Trophoblast cell (in vitro differentiated cells and primary cell): ENCODE data around the gene PLXDC2.

Experiments used
- DNase-seq, 2 donors: peaks; one replicate each; pipeline ENCODE4 v3.0.0-alpha.2; 2016
- H2AFZ ChIP-seq: 2 replicates; pipeline ENCODE4 v1.6.1; 2013; ENCODE audit warnings: low read length, moderate library complexity, mild to moderate bottlenecking; ENCODE audit not compliant: insufficient read depth, poor library complexity
- H2AK5ac ChIP-seq: 2 replicates; pipeline ENCODE4 v1.6.1; 2013; ENCODE audit warnings: mild to moderate bottlenecking, low read length
- H2BK120ac ChIP-seq: 2 replicates; pipeline ENCODE4 v1.6.1; 2013; ENCODE audit warnings: low read length, mild to moderate bottlenecking, moderate library complexity; ENCODE audit not compliant: insufficient read depth, poor library complexity
- H2BK12ac ChIP-seq: 2 replicates; pipeline ENCODE4 v1.6.1; 2013; ENCODE audit warnings: mild to moderate bottlenecking, low read length, moderate library complexity
- H2BK5ac ChIP-seq: 2 replicates; pipeline ENCODE4 v1.6.1; 2013; ENCODE audit warnings: low read length, low read depth, moderate library complexity, mild to moderate bottlenecking; ENCODE audit not compliant: poor library complexity
- H3K14ac ChIP-seq: 2 replicates; pipeline ENCODE4 v1.6.1; 2013; ENCODE audit warnings: mild to moderate bottlenecking, low read length
- H3K18ac ChIP-seq: 2 replicates; pipeline ENCODE4 v1.6.1; 2013; ENCODE audit warnings: mild to moderate bottlenecking, low read length
- H3K23ac ChIP-seq: 2 replicates; pipeline ENCODE4 v1.6.1; 2013; ENCODE audit warnings: low read length
- H3K27ac ChIP-seq: 2 replicates; pipeline ENCODE4 v1.5.1; 2013; ENCODE audit warnings: low read depth, mild to moderate bottlenecking, inconsistent platforms, low read length, moderate library complexity
- H3K27me3 ChIP-seq: 2 replicates; pipeline ENCODE4 v1.6.1; 2013; ENCODE audit warnings: inconsistent platforms, mild to moderate bottlenecking, low read length, moderate library complexity; ENCODE audit not compliant: insufficient read depth
- H3K36me3 ChIP-seq, 2 experiments: 1 replicate in 1 of 2; 2 replicates in 1 of 2; pipeline ENCODE4 v1.6.1; 2013; ENCODE audit warnings: low read length in 2 of 2, mild to moderate bottlenecking in 2 of 2, moderate library complexity in 1 of 2; ENCODE audit not compliant: insufficient read depth in 2 of 2, control insufficient read depth in 1 of 2
- H3K4ac ChIP-seq: 2 replicates; pipeline ENCODE4 v1.6.1; 2013; ENCODE audit warnings: low read depth, mild to moderate bottlenecking, low read length, moderate library complexity
- H3K4me1 ChIP-seq, 2 experiments: 1 replicate in 1 of 2; 2 replicates in 1 of 2; pipeline ENCODE4 v1.6.1; 2013; ENCODE audit warnings: low read length in 2 of 2, mild to moderate bottlenecking in 2 of 2, moderate library complexity in 1 of 2; ENCODE audit not compliant: insufficient read depth in 2 of 2, control insufficient read depth in 1 of 2
- H3K4me2 ChIP-seq: 2 replicates; pipeline ENCODE4 v1.6.1; 2013; ENCODE audit warnings: inconsistent platforms, mild to moderate bottlenecking, low read length, moderate library complexity
- H3K4me3 ChIP-seq: 2 replicates; pipeline ENCODE4 v1.5.1; 2013; ENCODE audit warnings: mild to moderate bottlenecking, low read depth, low read length, inconsistent platforms
- H3K79me1 ChIP-seq: one replicate; pipeline ENCODE4 v1.6.1; 2013; ENCODE audit warnings: low read length
- H3K79me2 ChIP-seq: 2 replicates; pipeline ENCODE4 v1.6.1; 2013; ENCODE audit warnings: low read length, mild to moderate bottlenecking; ENCODE audit not compliant: control insufficient read depth, insufficient read depth, poor library complexity
- H3K9ac ChIP-seq: 2 replicates; pipeline ENCODE4 v1.6.1; 2013; ENCODE audit warnings: mild to moderate bottlenecking, low read length
- H3K9me3 ChIP-seq: 2 replicates; pipeline ENCODE4 v1.6.1; 2013; ENCODE audit warnings: low read depth, mild to moderate bottlenecking, control low read depth, inconsistent platforms, low read length; ENCODE audit not compliant: insufficient read depth
- H4K12ac ChIP-seq: 2 replicates; pipeline ENCODE4 v1.6.1; 2013; ENCODE audit warnings: low read depth, mild to moderate bottlenecking, low read length, moderate library complexity
- H4K8ac ChIP-seq: 2 replicates; pipeline ENCODE4 v1.6.1; 2013; ENCODE audit warnings: low read depth, mild to moderate bottlenecking, low read length, moderate library complexity
- H4K91ac ChIP-seq: one replicate; pipeline ENCODE4 v1.6.1; 2013; ENCODE audit warnings: low read depth, mild to moderate bottlenecking, low read length, moderate library complexity
- WGBS: extraction: QIAGEN DNeasy Blood & Tissue Kit; methylation state at CpG from one replicate; pipeline ENCODE4 v1.1.7; 2013; ENCODE audit warnings: missing lambda C conversion rate; ENCODE audit not compliant: insufficient read length, insufficient coverage; ENCODE audit errors: extremely low coverage; 5-methylcytosine and 5-hydroxymethylcytosine counted together

PLXDC2 gene

DNA sequence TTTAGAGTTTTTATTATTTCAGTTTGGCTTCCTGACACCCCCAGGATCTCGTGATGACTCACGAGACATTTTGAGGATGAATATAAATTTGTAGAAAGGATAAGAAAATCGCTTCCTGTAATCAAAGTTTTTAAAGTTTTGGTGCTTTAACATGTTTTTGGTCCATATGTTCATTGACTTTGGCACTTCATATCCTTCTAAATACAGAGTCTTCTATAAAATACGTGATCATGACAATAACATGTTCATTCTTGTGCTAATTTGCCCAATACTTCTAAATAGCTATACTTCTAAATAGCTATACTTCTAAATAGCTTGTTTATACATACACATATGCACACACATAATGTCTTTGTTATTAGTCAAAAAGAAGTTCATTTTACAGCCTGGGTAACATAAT is 341.9 kb downstream of the PLXDC2 start:
- H2BK12ac ChIP-seq, result no peak overlapping the region
- no peaks in the 10 kb centered on the region for H3K27me3 ChIP-seq
- H4K91ac ChIP-seq, result no peak overlapping the region
- no peak overlapping the region for H4K12ac ChIP-seq
- no peaks in the 10 kb centered on the region for H3K79me2 ChIP-seq
- H3K4me2 ChIP-seq, result no peak overlapping the region
- no peaks in the 10 kb centered on the region for H3K36me3 ChIP-seq
- no peak overlapping the region for H2AK5ac ChIP-seq
- H3K27ac ChIP-seq, result no peak overlapping the region
- H3K4me3 ChIP-seq, result no peak overlapping the region
- no peak for DNase-seq
- H2BK5ac ChIP-seq, result no peak overlapping the region
- H3K9me3 ChIP-seq, result no peaks in the 10 kb centered on the region
- no peaks in the 10 kb centered on the region for H3K4me1 ChIP-seq
- no peak overlapping the region for H3K14ac ChIP-seq
- no peak overlapping the region for H3K4ac ChIP-seq
- H3K18ac ChIP-seq, result no peak overlapping the region
- H3K79me1 ChIP-seq, result no peaks in the 10 kb centered on the region
- H4K8ac ChIP-seq, result no peak overlapping the region
- H3K23ac ChIP-seq, result no peak overlapping the region
- H2AFZ ChIP-seq, result no peak overlapping the region
- WGBS, result no CpG with 5 or more reads among the region's 4 CpGs
- H2BK120ac ChIP-seq, result no peak overlapping the region
- no peak overlapping the region for H3K9ac ChIP-seq

DNA sequence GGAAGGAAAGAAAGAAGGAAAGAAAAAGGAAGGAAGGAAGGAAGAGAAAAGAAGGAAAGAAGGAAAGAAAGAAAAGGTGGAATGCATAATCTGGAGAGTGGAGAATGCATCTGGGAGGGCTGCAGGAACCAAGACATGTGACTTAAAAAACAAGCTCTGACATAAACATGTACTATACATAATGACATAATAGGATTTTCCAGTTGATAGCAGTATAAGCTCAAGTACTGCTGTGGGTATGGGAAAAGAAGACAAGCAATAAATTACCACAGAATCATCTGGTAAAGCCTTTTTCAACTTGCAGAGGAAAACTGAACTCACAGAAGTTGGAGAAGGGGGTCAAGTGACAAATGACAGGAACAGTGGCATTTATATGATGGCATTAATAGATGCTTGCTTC is 345.9 kb downstream of the PLXDC2 start:
- Histone ChIP-seq H3K4me2 (no peak overlapping the region), H3K9ac (no peak overlapping the region), H3K27me3 (no peaks in the 10 kb centered on the region), H3K18ac (no peak overlapping the region), H3K4me3 (no peak overlapping the region), H4K8ac (no peak overlapping the region), H4K91ac (no peak overlapping the region), H3K23ac (no peak overlapping the region), H3K9me3 (no peaks in the 10 kb centered on the region), H2AFZ (no peak overlapping the region), H3K36me3 (no peaks in the 10 kb centered on the region), H3K79me2 (no peaks in the 10 kb centered on the region), H2BK12ac (no peak overlapping the region), H3K14ac (no peak overlapping the region), H2AK5ac (no peak overlapping the region), H4K12ac (no peak overlapping the region), H2BK5ac (no peak overlapping the region), H3K4me1 (no peaks in the 10 kb centered on the region), H2BK120ac (no peak overlapping the region), H3K79me1 (no peaks in the 10 kb centered on the region), H3K27ac (no peak overlapping the region), H3K4ac (no peak overlapping the region)
- no peak for DNase-seq

DNA sequence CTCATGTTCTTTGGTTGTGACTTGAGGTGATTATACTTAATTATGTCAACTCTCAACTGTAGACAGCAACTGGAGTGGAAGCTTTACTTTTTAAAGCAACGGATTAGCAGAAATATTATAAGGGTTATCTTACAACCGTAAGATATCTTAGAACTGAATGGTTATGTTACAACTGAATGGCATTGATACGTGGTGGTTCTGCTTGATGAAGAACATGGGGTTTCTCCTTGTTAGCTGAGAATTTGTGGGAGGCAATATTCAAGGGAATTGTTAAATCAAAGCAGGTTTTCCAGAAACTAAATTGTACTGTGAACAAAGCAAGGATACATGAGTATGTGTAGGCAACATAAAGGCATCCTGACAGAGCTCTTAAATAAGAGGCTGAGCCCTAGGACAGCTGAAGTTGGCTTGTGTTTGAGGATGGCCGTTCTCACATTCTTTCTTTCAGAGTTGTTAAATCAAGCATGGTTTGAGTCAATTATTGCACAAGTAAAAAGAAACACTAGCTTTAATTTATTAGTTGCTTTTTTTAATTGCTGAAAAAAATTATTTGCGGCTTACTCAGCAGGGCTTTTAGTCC is 350.0 kb downstream of the PLXDC2 start:
- H2BK5ac ChIP-seq, result no peak overlapping the region
- H3K23ac ChIP-seq, result no peak overlapping the region
- H2AFZ ChIP-seq, result no peak overlapping the region
- no peak overlapping the region for H2BK120ac ChIP-seq
- H3K9me3 ChIP-seq, result no peaks in the 10 kb centered on the region
- no peak overlapping the region for H3K9ac ChIP-seq
- no peak overlapping the region for H4K8ac ChIP-seq
- H3K4me3 ChIP-seq, result no peak overlapping the region
- WGBS, result no CpG with 5 or more reads among the region's 5 CpGs
- no peak overlapping the region for H3K14ac ChIP-seq
- H3K4me1 ChIP-seq, result no peaks in the 10 kb centered on the region
- no peak overlapping the region for H3K27ac ChIP-seq
- H3K79me1 ChIP-seq, result no peaks in the 10 kb centered on the region
- H3K36me3 ChIP-seq, result no peaks in the 10 kb centered on the region
- no peaks in the 10 kb centered on the region for H3K27me3 ChIP-seq
- no peak overlapping the region for H2BK12ac ChIP-seq
- no peak overlapping the region for H4K12ac ChIP-seq
- H3K4ac ChIP-seq, result no peak overlapping the region
- H3K4me2 ChIP-seq, result no peak overlapping the region
- no peaks in the 10 kb centered on the region for H3K79me2 ChIP-seq
- H4K91ac ChIP-seq, result no peak overlapping the region
- no peak overlapping the region for H3K18ac ChIP-seq
- no peak overlapping the region for H2AK5ac ChIP-seq
- no peak for DNase-seq

DNA sequence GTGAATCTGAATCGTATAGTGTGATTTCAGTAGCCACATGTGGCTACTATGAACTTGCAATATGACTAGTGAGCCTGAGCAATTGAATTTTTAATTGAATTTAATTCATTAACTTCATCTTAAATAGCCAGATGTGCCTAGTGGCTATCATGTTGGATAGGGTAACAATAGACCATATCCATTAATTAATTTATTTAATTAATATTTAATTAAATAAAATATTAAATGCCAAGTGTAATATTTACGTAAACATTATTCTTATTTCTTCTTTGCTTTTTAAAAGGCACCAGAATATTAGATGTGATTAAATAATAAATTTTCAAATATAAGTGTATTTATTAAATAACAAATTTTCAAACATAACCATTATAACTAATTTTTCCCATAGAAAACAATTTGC is 354.4 kb downstream of the PLXDC2 start:
- Histone ChIP-seq H3K4me2 (no peak overlapping the region), H3K27me3 (no peaks in the 10 kb centered on the region), H2AK5ac (no peak overlapping the region), H3K27ac (no peak overlapping the region), H3K79me1 (no peaks in the 10 kb centered on the region), H3K79me2 (no peaks in the 10 kb centered on the region), H2BK5ac (no peak overlapping the region), H4K91ac (no peak overlapping the region), H3K4ac (no peak overlapping the region), H3K14ac (no peak overlapping the region), H3K23ac (no peak overlapping the region), H3K9ac (no peak overlapping the region), H3K4me3 (no peak overlapping the region), H3K4me1 (no peaks in the 10 kb centered on the region), H3K36me3 (no peaks in the 10 kb centered on the region), H4K8ac (no peak overlapping the region), H2BK12ac (no peak overlapping the region), H4K12ac (no peak overlapping the region), H2BK120ac (no peak overlapping the region), H3K18ac (no peak overlapping the region), H3K9me3 (no peaks in the 10 kb centered on the region), H2AFZ (no peak overlapping the region)
- no CpG with 5 or more reads among the region's 2 CpGs for WGBS
- DNase-seq, result no peak
